IPS-18c (cell line): Measurements from ENCODE around the gene SAMD4A.

ENCODE experiments used
- H3K4me3 ChIP-seq: 2 replicates; pipeline ENCODE4 v1.7.0; 2013; ENCODE audit warnings: low read depth, mild to moderate bottlenecking, low read length, moderate library complexity; ENCODE audit not compliant: insufficient read depth
- H3K9me3 ChIP-seq: one replicate; pipeline ENCODE4 v1.6.1; 2013; ENCODE audit warnings: mild to moderate bottlenecking, low read length, moderate library complexity; ENCODE audit not compliant: control insufficient read depth, insufficient read depth

The SAMD4A gene

DNA sequence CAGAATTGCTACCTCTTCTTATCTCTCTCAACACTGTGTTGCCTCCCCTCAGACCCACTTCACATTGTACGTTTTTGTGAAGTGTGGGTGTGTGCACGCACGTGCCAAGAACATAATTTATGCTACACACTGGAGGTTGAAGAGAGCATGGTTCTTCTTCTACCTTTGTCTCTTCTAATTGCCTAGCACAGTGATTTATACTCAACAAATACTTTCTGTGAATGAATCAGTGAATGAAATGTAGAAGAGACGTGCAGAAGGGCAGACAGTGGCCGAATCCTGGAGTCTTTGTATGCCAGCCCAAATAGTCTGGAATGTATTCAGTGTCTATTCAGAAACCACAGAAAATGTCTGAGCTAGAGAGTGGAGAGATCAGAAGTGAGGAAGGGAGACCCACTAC lies 4.6 kb upstream of the SAMD4A start:
- H3K9me3 ChIP-seq: peaks cover 2% of the 10 kb centered on the region
- H3K4me3 ChIP-seq: no peak overlapping the region

DNA sequence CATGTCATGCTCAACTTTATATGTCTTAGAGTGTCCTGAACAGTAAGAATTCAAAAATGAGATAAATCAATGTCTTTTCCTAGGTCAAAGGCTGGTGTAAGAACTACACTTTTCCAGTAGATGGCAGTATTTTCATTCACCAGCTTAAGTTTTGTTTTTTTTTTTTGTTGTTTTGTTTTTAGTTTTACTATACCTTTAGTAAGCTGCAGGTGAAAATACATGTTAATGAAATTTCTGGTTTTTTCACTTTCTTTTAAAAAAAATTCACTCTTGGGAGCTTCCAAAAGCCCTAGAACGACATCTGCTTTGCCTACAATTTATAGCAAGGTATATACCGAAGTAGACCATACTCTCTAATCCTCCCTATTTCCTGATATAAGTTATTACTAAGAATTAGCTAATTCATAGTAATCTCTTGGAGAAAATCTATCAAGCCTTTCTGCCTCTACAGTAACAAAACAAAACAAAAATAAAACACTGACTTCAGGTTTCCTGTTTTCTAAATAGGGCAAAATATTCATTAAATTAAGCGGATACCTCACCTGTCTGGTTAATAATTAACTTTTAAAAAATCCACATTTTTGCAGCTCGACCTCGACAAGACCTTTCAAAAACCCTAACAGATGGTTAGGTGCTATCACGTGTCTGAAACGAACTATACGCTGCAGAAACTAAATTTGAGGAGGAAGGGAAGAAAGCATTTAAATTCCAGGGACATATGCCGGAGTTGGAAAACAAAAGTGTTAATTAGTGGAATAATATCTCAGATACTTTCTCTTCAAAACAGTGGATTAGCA lies 2.7 kb upstream of the SAMD4A start:
- peak overlapping the region; percentile 73; the same call in 1 of the 2 replicates for H3K4me3 ChIP-seq
- no peaks in the 10 kb centered on the region for H3K9me3 ChIP-seq

DNA sequence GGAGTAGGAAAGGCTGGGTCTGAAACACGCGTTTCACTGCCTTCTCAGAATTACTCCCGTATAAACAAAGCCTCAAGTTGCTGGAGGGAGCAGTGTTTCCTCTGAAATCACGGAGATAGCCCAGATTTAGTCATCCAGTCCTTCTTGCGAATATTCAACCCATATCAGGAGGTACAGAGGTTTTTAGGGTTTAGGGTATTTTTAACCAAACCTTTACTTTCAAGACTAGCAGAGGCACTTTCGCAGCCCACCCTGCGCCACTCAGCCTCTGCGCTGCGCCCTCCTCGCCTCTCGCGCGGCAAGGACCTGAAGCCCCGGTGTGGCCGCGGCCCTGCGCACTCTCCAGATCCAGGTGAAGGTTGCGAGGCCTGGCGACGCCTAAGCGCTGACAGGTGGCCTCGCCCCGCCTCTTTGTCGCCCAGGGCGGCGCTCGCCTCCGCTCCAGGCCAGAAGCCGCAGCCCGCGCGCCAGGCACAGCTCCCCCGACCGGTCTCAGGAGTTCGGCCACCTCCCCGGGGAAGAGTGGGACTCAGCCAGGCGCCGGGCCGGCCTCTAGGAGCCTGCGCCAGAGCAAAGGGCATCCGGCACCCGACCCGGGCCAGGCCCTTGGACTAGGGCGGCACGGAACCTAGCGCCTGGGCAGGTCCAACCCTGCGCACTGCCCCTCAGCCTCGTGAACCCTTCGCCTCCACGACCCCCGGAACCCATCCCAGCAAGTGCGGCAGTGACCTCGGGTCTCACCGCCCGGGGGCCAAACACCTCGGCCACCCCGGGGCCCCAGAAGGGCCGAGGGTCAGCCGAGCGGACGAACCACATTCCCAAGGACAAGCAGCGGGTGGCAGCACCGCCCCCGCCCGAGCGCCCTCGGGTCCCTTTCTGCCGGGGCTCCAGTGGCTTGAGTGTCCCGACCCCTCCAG lies 1.8 kb upstream of the SAMD4A start:
- H3K4me3 ChIP-seq: peak overlapping the region; percentile 73

DNA sequence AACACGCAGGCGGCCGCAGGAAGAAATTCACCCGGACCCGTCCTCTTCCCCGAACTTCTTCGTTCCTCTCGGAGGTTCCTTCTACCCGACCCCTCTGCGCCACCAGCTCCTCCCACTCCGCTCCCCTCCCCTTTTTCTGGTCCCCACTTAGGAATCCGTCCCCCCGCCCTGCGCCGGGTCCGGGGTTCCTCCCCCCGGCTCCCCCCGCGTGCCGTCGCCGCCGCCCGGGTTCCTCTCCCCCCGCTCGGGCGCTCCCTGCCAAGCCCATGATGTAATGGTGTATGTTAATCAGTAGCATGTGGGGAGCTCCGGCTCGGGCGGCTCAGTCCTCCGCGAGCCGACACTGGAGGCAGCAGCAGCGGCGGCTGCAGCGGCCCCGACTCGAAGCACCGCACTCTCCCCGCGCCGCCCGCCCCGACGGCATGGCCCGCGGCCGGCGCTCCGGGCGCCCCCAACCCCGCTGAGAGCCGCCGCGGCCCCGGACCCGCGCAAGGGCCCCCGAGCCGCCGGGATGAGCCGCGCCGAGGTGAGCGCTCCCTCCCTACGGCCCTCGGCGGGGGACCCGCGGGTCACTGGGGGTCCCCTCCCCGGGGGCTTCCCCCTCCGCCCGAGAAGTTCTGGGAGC lies 1.0 kb upstream of the SAMD4A start:
- H3K9me3 ChIP-seq: no peaks in the 10 kb centered on the region

More for the DNA sequence above, 1.8 kb upstream of the SAMD4A start:
- no peaks in the 10 kb centered on the region for H3K9me3 ChIP-seq

DNA sequence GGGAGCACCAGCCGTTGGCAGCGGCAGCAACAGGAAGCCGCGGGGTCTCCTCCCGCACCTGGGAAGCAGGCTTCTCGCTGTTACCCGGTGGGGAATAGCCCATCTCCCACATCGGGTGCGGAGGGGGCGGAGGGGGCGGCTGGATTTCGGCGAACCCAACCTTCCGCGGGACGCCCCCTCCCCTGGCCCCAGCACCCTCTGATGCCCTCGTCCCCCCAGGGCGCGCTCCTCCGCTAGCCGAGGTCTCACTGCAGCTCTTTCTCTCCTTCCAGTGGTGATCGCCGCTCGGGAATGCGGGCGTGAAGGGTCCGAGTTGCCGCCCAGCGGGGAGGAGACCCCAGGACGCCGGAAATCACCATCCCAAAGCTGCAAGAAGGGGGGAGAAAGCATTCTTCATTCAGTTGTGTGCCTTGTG lies 303 bp downstream of the SAMD4A start:
- Histone ChIP-seq H3K4me3 (peak overlapping the region; percentile 73), H3K9me3 (no peaks in the 10 kb centered on the region)

More for the DNA sequence above, 1.0 kb upstream of the SAMD4A start:
- peak overlapping the region; percentile 73 for H3K4me3 ChIP-seq

DNA sequence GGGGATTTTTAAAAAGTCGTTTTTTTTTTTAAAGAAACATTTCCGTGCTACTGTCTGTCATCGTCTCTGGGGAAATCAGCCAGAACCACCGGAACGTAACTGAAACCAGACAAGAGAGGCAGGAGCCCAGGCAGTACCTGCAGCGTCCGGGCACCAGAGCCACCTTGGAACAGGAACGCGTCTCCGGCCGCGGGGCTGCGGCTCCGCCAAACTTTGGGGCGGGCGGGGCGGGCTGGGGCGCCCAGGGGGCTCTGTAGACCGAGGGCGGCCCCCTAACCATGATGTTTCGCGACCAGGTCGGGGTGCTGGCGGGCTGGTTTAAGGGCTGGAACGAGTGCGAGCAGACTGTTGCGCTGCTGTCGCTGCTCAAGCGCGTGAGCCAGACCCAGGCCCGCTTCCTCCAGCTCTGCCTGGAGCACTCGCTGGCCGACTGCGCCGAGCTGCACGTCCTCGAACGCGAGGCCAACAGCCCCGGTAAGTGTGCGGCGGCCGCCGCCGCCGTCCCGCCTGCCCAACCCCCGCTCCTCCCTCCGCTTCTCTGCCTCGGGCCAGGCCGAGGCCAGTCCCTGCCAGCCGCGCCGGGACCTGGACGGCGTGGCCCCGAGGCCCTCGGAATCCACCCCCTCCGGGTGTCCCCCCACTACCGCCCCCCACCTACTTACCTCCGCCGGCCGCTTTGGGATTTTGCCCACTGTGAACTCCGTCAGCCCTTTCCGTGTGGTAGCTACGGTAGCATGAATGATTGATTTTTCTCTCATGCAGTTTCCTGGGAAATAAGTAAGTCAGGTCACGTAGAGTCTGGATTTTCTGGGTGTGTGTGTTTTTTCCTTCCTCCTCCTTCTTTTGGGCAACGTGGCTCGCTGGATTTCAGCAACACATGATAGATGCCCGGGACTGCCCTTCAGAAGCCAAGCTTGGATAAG lies 972 bp downstream of the SAMD4A start:
- H3K9me3 ChIP-seq: no peaks in the 10 kb centered on the region
- H3K4me3 ChIP-seq: peak overlapping the region; percentile 73

DNA sequence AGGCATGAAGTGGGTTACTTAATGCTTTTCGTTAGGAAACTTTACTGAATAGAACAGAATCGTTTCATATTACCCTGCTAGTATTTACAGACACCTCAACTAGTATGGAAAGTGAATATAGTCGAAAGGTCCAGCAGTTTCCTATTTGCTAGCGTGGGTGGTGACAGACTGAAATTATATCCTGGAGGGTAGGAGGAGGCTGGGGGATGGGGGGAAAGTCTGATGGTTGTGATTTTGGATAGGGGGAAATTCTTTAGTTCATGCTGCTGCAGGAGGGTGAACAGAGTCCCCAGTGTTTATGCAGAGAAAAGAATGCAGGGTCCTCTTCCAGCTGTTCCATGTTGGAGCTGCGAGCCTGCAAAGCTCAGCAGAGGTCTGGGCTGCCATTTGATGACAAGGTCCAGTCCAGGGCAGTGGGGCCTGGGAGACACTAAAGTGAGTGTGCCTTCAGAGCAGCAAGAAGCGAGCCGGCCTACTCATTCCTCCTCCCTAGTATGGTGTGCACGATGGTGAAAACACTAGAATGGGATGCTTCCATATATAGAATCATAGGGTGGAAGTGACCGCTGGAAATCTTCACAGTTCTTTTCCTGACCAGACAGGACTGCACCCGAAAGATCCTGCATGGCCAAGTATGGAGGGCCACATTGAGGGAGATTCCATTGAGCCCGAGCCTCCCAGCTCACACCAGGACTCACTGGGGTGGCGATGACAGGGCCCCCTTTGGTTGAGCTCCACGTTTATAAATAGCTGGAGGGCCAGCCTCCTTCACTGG lies 2.1 kb downstream of the SAMD4A start:
- H3K9me3 ChIP-seq: no peaks in the 10 kb centered on the region
- 0 out of 2 replicates have a peak overlapping the region, but pooled peaks have one; percentile 17 for H3K4me3 ChIP-seq

DNA sequence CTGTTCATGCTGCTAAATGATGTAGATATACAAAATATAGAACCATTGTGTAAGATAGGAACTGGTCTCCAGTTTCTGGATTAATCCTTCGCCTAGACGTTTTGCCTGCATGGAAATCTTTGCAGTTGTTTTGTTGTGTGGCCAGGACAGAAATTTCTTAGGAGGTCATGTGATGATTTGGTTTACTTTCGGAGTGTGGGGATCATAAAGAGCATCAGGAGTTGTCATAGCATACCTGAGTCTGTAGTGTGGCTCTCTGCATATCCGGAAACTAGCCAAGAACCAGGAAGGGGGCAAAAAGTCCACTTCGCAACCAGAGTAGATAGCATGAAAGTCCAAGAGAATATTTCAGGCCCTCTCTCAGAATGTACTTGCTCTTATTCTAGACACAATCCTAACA lies 3.1 kb downstream of the SAMD4A start:
- H3K4me3 ChIP-seq: no peak overlapping the region
- H3K9me3 ChIP-seq: no peaks in the 10 kb centered on the region

DNA sequence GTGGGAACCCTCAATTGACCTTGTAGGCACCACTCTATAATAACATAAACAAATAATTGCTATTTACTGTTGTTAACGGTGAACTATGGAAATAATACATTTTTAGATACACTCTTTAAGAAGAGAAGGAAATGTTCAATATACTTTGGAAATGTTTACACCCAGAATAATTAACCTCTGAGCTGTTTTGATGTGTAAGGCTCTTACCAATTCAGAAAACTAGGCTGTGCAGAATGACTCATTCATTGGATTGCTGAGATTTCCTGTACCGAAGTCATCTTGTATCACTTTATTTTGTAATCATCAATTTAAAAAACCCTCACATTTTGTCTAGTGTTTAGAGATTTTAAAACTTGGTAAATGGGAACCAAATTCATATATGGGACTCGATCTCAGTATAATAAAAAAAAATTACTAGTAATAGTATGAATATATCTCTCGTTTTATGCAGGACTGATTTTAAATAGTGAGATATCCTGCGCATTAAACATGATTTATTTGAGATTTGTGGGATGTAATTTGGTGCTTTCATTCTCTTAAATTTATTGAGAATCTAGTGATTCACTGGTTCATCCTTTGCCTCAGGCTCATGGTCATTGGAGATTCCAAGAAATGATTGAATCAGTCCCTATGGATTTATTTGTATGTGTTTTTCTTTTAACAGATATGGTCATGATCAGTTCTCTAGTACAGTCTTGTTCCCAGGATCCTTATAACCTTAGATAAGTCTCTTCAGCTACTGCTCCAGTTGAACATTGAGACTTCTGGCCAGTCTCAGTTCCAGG lies 3.9 kb downstream of the SAMD4A start:
- Histone ChIP-seq H3K9me3 (no peaks in the 10 kb centered on the region), H3K4me3 (no peak overlapping the region)

DNA sequence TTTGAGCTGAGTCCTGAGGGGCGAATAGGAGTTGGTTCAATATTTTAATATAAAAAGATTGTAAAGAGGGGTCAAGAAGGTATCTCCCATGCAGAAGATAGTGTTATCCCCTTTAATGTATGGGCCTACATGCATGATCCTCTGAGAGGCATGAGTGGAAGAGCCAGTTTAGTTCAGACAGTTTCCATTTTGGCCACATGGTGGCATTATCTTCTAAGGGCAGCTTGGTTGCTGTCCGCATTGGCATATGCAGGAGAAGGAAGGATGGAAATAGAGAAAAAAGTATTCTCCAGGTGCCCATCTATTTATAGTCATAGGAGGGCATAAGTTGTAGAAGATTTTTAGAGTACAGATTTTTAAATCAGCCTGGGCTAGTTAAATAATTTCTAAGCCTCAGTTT lies 5.4 kb downstream of the SAMD4A start:
- no peaks in the 10 kb centered on the region for H3K9me3 ChIP-seq
- no peak overlapping the region for H3K4me3 ChIP-seq

DNA sequence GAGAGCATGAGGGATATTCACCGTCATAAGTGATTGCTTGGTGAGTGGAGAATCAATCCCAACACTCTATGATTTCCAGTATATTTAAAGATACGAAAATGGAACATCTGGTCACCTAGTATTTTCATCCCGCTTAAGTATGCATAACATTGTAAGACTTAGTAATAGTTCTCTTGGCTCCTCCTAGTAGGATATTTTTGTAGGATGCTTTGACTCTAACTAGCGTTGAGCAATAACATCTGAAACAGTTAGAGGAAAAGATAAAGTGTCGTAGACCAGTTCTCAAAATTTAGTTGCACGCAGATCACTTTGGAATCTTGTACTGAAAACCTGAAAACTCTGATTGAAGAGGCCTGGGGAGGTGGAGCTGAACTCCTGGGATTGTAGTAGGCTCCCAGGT lies 7.6 kb downstream of the SAMD4A start:
- Histone ChIP-seq H3K4me3 (no peak overlapping the region), H3K9me3 (no peaks in the 10 kb centered on the region)

DNA sequence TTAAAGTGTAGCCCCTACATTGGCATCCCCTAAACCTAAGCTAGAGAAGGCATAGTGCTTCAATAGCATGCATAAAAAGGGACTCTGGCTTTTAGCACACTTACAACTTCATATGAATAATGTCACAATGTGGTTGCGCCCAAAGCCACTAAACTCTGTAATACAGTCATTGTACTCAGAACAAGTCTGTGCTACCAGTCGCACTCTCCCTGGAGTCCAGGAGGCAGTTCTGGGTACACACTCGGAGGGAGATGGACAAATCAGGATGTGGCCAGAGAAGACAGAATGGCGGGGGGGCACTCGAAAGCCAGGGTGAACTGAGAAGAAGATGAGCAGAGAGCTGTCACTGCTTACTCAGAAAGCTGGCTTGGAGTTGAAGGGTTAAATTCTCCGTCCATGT lies 10.6 kb downstream of the SAMD4A start:
- no peaks in the 10 kb centered on the region for H3K9me3 ChIP-seq
- H3K4me3 ChIP-seq: no peak overlapping the region

DNA sequence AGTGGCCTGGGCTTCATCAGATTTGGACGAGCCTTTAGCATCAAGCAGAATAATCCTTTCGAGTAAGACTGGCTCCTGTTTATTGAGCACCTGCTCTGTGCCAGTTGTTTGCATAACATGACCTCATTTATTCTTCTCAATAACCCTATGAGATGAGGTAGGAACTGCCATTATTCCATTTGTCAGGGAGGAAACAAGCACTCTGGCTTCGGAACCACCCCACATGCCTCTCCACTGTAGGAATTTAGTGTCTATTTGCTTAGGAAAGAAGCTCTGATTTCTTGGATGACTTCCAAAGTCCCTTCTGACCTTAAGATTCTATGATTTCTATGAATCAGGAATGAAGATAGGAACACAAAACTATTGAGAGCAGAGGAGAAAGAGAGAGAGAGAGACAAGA lies 11.0 kb downstream of the SAMD4A start:
- Histone ChIP-seq H3K9me3 (no peaks in the 10 kb centered on the region), H3K4me3 (no peak overlapping the region)

DNA sequence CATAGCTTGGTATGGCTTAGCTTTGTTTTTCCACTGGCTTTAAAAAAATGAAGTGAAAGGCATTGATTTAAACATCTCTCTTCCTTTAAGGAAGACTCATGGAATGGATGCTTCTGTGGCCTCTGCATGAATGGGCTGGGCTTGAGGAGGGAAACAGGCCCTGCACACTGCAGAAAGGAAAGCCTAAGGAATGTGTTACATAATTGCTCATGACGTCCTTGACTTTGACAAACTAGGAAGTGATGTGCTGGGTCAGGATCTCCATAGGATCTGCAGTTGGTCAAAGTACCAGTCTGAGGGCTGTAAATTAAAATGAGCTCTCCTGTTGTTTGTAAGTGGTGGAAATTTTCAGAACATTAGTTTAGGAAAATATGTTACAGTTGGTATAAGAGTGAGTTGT lies 12.7 kb downstream of the SAMD4A start:
- Histone ChIP-seq H3K4me3 (no peak overlapping the region), H3K9me3 (no peaks in the 10 kb centered on the region)

DNA sequence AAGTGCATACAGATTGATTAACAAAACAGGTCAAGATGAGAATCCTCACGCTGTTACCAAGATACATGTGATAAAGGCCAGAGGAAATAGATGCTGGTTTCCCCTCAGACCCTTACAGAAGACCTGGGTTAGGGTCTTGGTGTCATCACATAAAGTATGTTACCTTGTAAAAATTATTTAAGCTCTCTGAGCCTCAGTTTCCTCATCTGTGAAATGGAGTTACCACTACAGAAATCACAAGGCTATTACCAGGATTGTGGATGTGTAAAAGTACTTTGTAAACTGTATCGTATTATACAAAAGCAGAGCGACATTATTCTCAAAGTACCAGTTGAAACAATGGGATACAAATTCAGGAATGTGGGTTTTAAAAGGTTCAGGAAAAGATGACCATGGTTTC lies 14.0 kb downstream of the SAMD4A start:
- H3K9me3 ChIP-seq: no peaks in the 10 kb centered on the region
- no peak overlapping the region for H3K4me3 ChIP-seq
